HG03469 (cell line): ENCODE results near the gene CFAP97.

ENCODE experiments used
- ATAC-seq: cut with Tn5 transposase; IDR thresholded peaks from one replicate; pipeline ENCODE4 v1.9.1; 2021; ENCODE audit warnings: mild to moderate bottlenecking, moderate library complexity, moderate number of reproducible peaks; ENCODE audit not compliant: unreplicated experiment

CFAP97 gene

GRCh38 chr4:185110375-185110823, 93.4 kb downstream of the CFAP97 start:
- ATAC-seq: no peak

GRCh38 chr4:185109736-185110135, 94.1 kb downstream of the CFAP97 start:
- ATAC-seq: no peak
